H1 (cell line): ENCODE measurements around the gene SND1. TPM values are rescaled to one million over a fixed set of nuclear protein-coding genes. Genes with fewer than 3 reads are reported as not detected.

Source experiments
- CTCF ChIA-PET: fragments of 300-600 bp; sonication (Branson Sonifier 250); formaldehyde crosslinking; loops from one replicate; lab custom pipeline; 2021; ENCODE audit not compliant: partially characterized antibody; lab: Charles Lee
- POLR2A ChIA-PET: fragments of 300-600 bp; sonication (Branson Sonifier 250); formaldehyde crosslinking; loops from one replicate; lab custom pipeline; 2021; ENCODE audit warnings: inconsistent platforms; ENCODE audit not compliant: partially characterized antibody; lab: Charles Lee
- DNase-seq, 2 experiments: peaks; one replicate each; pipeline versions ENCODE4 v3.0.0 to v3.0.0-alpha.2; 2010 to 2022; ENCODE audit warnings: low spot score in 2 of 2, low read depth in 1 of 2, mixed read lengths in 1 of 2
- FAIRE-seq: peaks from 2 replicates; lab custom pipeline; 2011; peaks lifted over from hg19 to GRCh38; lab: Jason Lieb, UNC
- H2AFZ ChIP-seq: 2 replicates; pipeline ENCODE4 v1.8.1; 2012; ENCODE audit warnings: low read length, inconsistent platforms
- H2AK5ac ChIP-seq: 2 replicates; pipeline ENCODE4 v1.6.1; 2013; ENCODE audit warnings: low read depth, low read length
- H2BK120ac ChIP-seq: replicated peaks from 2 replicates; pipeline ENCODE3; 2013; ENCODE audit warnings: low read depth, low read length, inconsistent platforms
- H2BK12ac ChIP-seq: 2 replicates; pipeline ENCODE4 v1.6.1; 2013; ENCODE audit warnings: low read depth, low read length
- H2BK15ac ChIP-seq: 2 replicates; pipeline ENCODE4 v1.6.1; 2013; ENCODE audit warnings: low read length
- H2BK20ac ChIP-seq: 2 replicates; pipeline ENCODE4 v1.6.1; 2013; ENCODE audit warnings: low read length
- H2BK5ac ChIP-seq: 2 replicates; pipeline ENCODE4 v1.6.1; 2013; ENCODE audit warnings: low read depth, low read length
- H3K14ac ChIP-seq: 2 replicates; pipeline ENCODE4 v1.6.1; 2013; ENCODE audit warnings: inconsistent platforms; ENCODE audit not compliant: insufficient read length
- H3K18ac ChIP-seq: 2 replicates; pipeline ENCODE4 v1.6.1; 2013; ENCODE audit warnings: low read length; ENCODE audit errors: extremely low read depth
- H3K23ac ChIP-seq: 2 replicates; pipeline ENCODE4 v1.6.1; 2013; ENCODE audit warnings: inconsistent platforms; ENCODE audit not compliant: insufficient read length
- H3K23me2 ChIP-seq: 2 replicates; pipeline ENCODE4 v1.6.1; 2013; ENCODE audit warnings: low read depth, low read length
- H3K27ac ChIP-seq: 2 replicates; pipeline ENCODE4 v1.6.1; 2011; ENCODE audit warnings: low read depth, low read length, inconsistent platforms
- H3K27me3 ChIP-seq, 4 experiments: replicated peaks in 1 of 4; 1 replicate in 1 of 4; 2 replicates in 3 of 4; pipeline versions ENCODE4 v1.6.1 to v1.8.1; 2011 to 2013; ENCODE audit warnings: low read length in 3 of 4, mild to moderate bottlenecking in 3 of 4, inconsistent platforms in 2 of 4, mixed read lengths in 2 of 4, moderate library complexity in 1 of 4; ENCODE audit not compliant: control insufficient read depth in 3 of 4, insufficient read depth in 3 of 4; ENCODE audit errors: extremely low read depth in 1 of 4
- H3K36me3 ChIP-seq, 4 experiments: 2 replicates each; pipeline versions ENCODE4 v1.6.1 to v1.8.1; 2011 to 2013; ENCODE audit warnings: mild to moderate bottlenecking in 4 of 4, low read length in 3 of 4, moderate library complexity in 2 of 4, control low read depth in 1 of 4, inconsistent platforms in 1 of 4; ENCODE audit not compliant: insufficient read depth in 4 of 4, control insufficient read depth in 2 of 4
- H3K4ac ChIP-seq: replicated peaks from 2 replicates; pipeline ENCODE3; 2013; ENCODE audit warnings: low read length, low read depth, mixed read lengths, inconsistent platforms; ENCODE audit not compliant: insufficient read length
- H3K4me1 ChIP-seq, 4 experiments: replicated peaks in 1 of 4; 1 replicate in 1 of 4; 2 replicates in 3 of 4; pipeline versions ENCODE4 v1.6.1 to v1.8.1; 2011 to 2013; ENCODE audit warnings: low read length in 3 of 4, inconsistent platforms in 2 of 4, mixed read lengths in 1 of 4; ENCODE audit not compliant: insufficient read depth in 4 of 4, control insufficient read depth in 3 of 4
- H3K4me2 ChIP-seq, 2 experiments: 2 replicates each; pipeline versions ENCODE4 v1.6.1 to v1.8.1; 2011 to 2013; ENCODE audit warnings: low read depth in 2 of 2, low read length in 2 of 2, control low read depth in 1 of 2, inconsistent platforms in 1 of 2, mild to moderate bottlenecking in 1 of 2; ENCODE audit not compliant: insufficient read depth in 1 of 2
- H3K4me3 ChIP-seq, 4 experiments: fragments of 200-600, 300-600 bp in 1 of 4; sonication (generic), shearing (Covaris generic), sonication (Bioruptor Twin) in 1 of 4; 2 replicates each; pipeline versions ENCODE4 v1.5.1 to v1.8.1; 2011 to 2016; ENCODE audit warnings: low read length in 4 of 4, low read depth in 3 of 4, control low read depth in 2 of 4, inconsistent platforms in 2 of 4, mild to moderate bottlenecking in 2 of 4, mixed read lengths in 1 of 4, moderate library complexity in 1 of 4; ENCODE audit not compliant: insufficient read depth in 2 of 4; ENCODE audit errors: extremely low read depth in 1 of 4
- H3K56ac ChIP-seq: replicated peaks from 2 replicates; pipeline ENCODE3; 2013; ENCODE audit warnings: low read depth, mild to moderate bottlenecking, mixed read lengths, low read length, inconsistent platforms; ENCODE audit not compliant: insufficient read length
- H3K79me1 ChIP-seq: 2 replicates; pipeline ENCODE4 v1.6.1; 2013; ENCODE audit warnings: low read depth, low read length, control low read depth
- H3K79me2 ChIP-seq, 2 experiments: 2 replicates each; pipeline versions ENCODE4 v1.6.1 to v1.8.1; 2012 to 2013; ENCODE audit warnings: low read length in 2 of 2, mild to moderate bottlenecking in 2 of 2, inconsistent platforms in 1 of 2; ENCODE audit not compliant: insufficient read depth in 2 of 2, control insufficient read depth in 1 of 2
- H3K9ac ChIP-seq, 4 experiments: replicated peaks in 1 of 4; 1 replicate in 1 of 4; 2 replicates in 3 of 4; pipeline versions ENCODE4 v1.6.1 to v1.8.1; 2011 to 2013; ENCODE audit warnings: low read depth in 3 of 4, low read length in 3 of 4, control low read depth in 2 of 4, mild to moderate bottlenecking in 2 of 4, moderate library complexity in 2 of 4, inconsistent platforms in 1 of 4; ENCODE audit errors: extremely low read depth in 1 of 4
- H3K9me3 ChIP-seq, 2 experiments: 2 replicates each; pipeline versions ENCODE4 v1.6.1 to v1.8.1; 2012 to 2013; ENCODE audit warnings: mild to moderate bottlenecking in 2 of 2, moderate library complexity in 2 of 2, control low read depth in 1 of 2, inconsistent platforms in 1 of 2, low read depth in 1 of 2, low read length in 1 of 2, mixed read lengths in 1 of 2; ENCODE audit not compliant: insufficient read depth in 2 of 2
- H4K20me1 ChIP-seq, 2 experiments: replicated peaks in 1 of 2; 2 replicates each; pipeline versions ENCODE3 to v1.8.1; 2011 to 2013; ENCODE audit warnings: inconsistent platforms in 2 of 2, low read length in 2 of 2, mild to moderate bottlenecking in 1 of 2; ENCODE audit not compliant: insufficient read depth in 2 of 2, control insufficient read depth in 1 of 2
- H4K5ac ChIP-seq: 2 replicates; pipeline ENCODE4 v1.6.1; 2013; ENCODE audit warnings: low read length, low read depth, mixed read lengths, inconsistent platforms; ENCODE audit not compliant: insufficient read length
- H4K8ac ChIP-seq: 2 replicates; pipeline ENCODE4 v1.8.0; 2013; ENCODE audit warnings: mild to moderate bottlenecking, moderate library complexity, low read length, inconsistent platforms; ENCODE audit not compliant: insufficient read depth; ENCODE audit errors: extremely low read depth
- H4K91ac ChIP-seq: replicated peaks from 2 replicates; pipeline ENCODE3; 2013; ENCODE audit warnings: low read length, mixed read lengths, inconsistent platforms; ENCODE audit not compliant: insufficient read length
- ATF2 ChIP-seq: IDR thresholded peaks from 2 replicates; pipeline ENCODE4 v1.6.1; 2012; ENCODE audit warnings: low read length, inconsistent platforms
- BACH1 ChIP-seq: IDR thresholded peaks from 2 replicates; pipeline ENCODE4 v1.6.1; 2012; ENCODE audit warnings: low read length, improper control_type of control experiment
- CREB1 ChIP-seq: IDR thresholded peaks from 2 replicates; pipeline ENCODE4 v1.6.1; 2012; ENCODE audit warnings: inconsistent platforms
- EP300 ChIP-seq, 2 experiments: IDR thresholded peaks; 1 replicate in 1 of 2; 2 replicates in 1 of 2; pipeline ENCODE4 v1.6.1; 2011 to 2012; ENCODE audit warnings: low read depth in 2 of 2, low read length in 2 of 2, mild to moderate bottlenecking in 2 of 2, borderline replicate concordance in 1 of 2, inconsistent platforms in 1 of 2, moderate library complexity in 1 of 2
- HDAC2 ChIP-seq, 2 experiments: fragments of 300-600 bp in 1 of 2; sonication (generic) in 1 of 2; IDR thresholded peaks; 2 replicates each; pipeline ENCODE4 v1.6.1; 2011 to 2012; ENCODE audit warnings: low read depth in 2 of 2, low read length in 2 of 2, mild to moderate bottlenecking in 2 of 2, moderate library complexity in 2 of 2, borderline replicate concordance in 1 of 2, inconsistent platforms in 1 of 2
- MAFK ChIP-seq: IDR thresholded peaks from 2 replicates; pipeline ENCODE4 v1.6.1; 2012; ENCODE audit warnings: low read depth, mild to moderate bottlenecking, improper control_type of control experiment, low read length
- PHF8 ChIP-seq: fragments of 200-600 bp; sonication (generic); conservative IDR thresholded peaks from 2 replicates; pipeline ENCODE4 v1.7.1; 2012; ENCODE audit warnings: low read depth, mild to moderate bottlenecking, inconsistent platforms, low read length, moderate library complexity
- RAD21 ChIP-seq, 2 experiments: IDR thresholded peaks in 1 of 2; conservative IDR thresholded peaks in 1 of 2; 2 replicates each; pipeline ENCODE4 v1.6.1; 2011; ENCODE audit warnings: low read depth in 2 of 2, low read length in 2 of 2, improper control_type of control experiment in 1 of 2, inconsistent platforms in 1 of 2, mild to moderate bottlenecking in 1 of 2, moderate library complexity in 1 of 2
- SIX5 ChIP-seq: IDR thresholded peaks from 2 replicates; pipeline ENCODE4 v1.6.1; 2011; ENCODE audit warnings: mild to moderate bottlenecking, low read depth, low read length
- SRF ChIP-seq: IDR thresholded peaks from 2 replicates; pipeline ENCODE4 v1.6.1; 2011; ENCODE audit warnings: mild to moderate bottlenecking, low read depth, low read length, moderate library complexity
- WGBS, 2 experiments: shearing (Covaris generic) in 1 of 2; methylation state at CpG; one replicate each; pipeline versions ENCODE4 v1.1.6 to v1.1.7; 2013 to 2015; ENCODE audit warnings: low lambda C conversion rate in 2 of 2, mixed read lengths in 2 of 2, inconsistent platforms in 1 of 2, low coverage in 1 of 2, missing lambda C conversion rate in 1 of 2; ENCODE audit not compliant: insufficient replicate concordance in 2 of 2, insufficient coverage in 1 of 2, insufficient read length in 1 of 2; ENCODE audit errors: extremely low coverage in 1 of 2, missing lambda C conversion rate in 1 of 2; 5-methylcytosine and 5-hydroxymethylcytosine counted together
- polyA plus RNA-seq, 7 experiments: library from polyadenylated mRNA; depleted of rRNA in 3 of 7; stranded (reverse) in 5 of 7; unstranded in 2 of 7; fragments of >200 nt in 5 of 7; fragments of 200-250 nt in 2 of 7; gene quantifications; 1 replicate in 5 of 7; 2 replicates in 1 of 7; 4 replicates in 1 of 7; pipeline versions ENCODE4 v1.2.1 to v1.2.3, GENCODE V29; 2011 to 2013; ENCODE audit warnings: missing spikeins in 2 of 7, mixed read lengths in 2 of 7
- total RNA-seq: library from RNA; stranded (reverse); fragmentation: NEBNext Ultra II Directional; extraction: Animal tissue kit (Norgen Biotek cat#: 25700); gene quantifications from 2 replicates; pipeline ENCODE4 v1.2.1, GENCODE V29; 2021

SND1 gene
- total and polyA plus RNA-seq, 2 of the 8 experiments (the other 6 are each of a cell fraction or from before 2014, with no cell fraction given): 122 to 290 TPM

GRCh38 chr7:128124786-128125185 lies 472.8 kb downstream of the SND1 start:
- Histone ChIP-seq H3K79me1 (no peaks in the 10 kb centered on the region), H3K9ac (no peak overlapping the region), H2BK5ac (no peak overlapping the region), H2BK15ac (no peak overlapping the region), H2BK12ac (no peak overlapping the region), H2BK20ac (no peak overlapping the region), H4K8ac (no peak overlapping the region), H3K56ac (no peak overlapping the region), H3K14ac (no peak overlapping the region), H3K27me3 (peaks cover 0 to 2% (median 1%) of the 10 kb centered on the region in 4 experiments; a peak in 1 of 7 replicates), H2BK120ac (no peak overlapping the region), H2AK5ac (no peak overlapping the region), H3K4ac (no peak overlapping the region), H3K36me3 (no peaks in the 10 kb centered on the region), H4K91ac (no peak overlapping the region), H3K4me2 (no peak overlapping the region), H3K4me3 (no peak overlapping the region), H3K18ac (no peak overlapping the region), H2AFZ (no peak overlapping the region), H3K4me1 (peaks cover 3 to 8% (median 4%) of the 10 kb centered on the region in 4 experiments; a peak in 6 of 7 replicates), H3K23ac (no peak overlapping the region), H3K27ac (no peak overlapping the region), H3K79me2 (no peaks in the 10 kb centered on the region), H4K20me1 (no peaks in the 10 kb centered on the region), H3K9me3 (no peaks in the 10 kb centered on the region), H3K23me2 (no peaks in the 10 kb centered on the region), H4K5ac (no peak overlapping the region)
- ChIA-PET CTCF (interaction anchor here (1.5 to 14.8 kb wide), 3 partner anchors 11 to 80 kb away, joined by 3 to 347 read pairs (median 35); no protein-coding TSS in a partner anchor), POLR2A (no interaction called here)
- no peak for DNase-seq
- no peak for FAIRE-seq
- 92% methylated on average over 4 of the region's 4 CpGs; no CpG with 5 or more reads in 1 of the 2 experiments for WGBS, 2 experiments
- no peak for TF ChIP-seq HDAC2 (IDR thresholded peaks at IDR 0.05; ENCODE audit: borderline replicate concordance in 1 of 2, low read depth in 2 of 2, low read length in 2 of 2)
- no peak for TF ChIP-seq BACH1
- TF ChIP-seq EP300 (IDR thresholded peaks at IDR 0.05; ENCODE audit: borderline replicate concordance in 1 of 2, low read depth in 2 of 2, low read length in 2 of 2): no peak
- no peak for TF ChIP-seq RAD21 (IDR thresholded peaks at IDR 0.05 in 1 of 2, conservative IDR thresholded peaks at IDR 0.05 in 1 of 2; ENCODE audit: low read depth in 2 of 2, low read length in 2 of 2)
- TF ChIP-seq MAFK: no peak
- no peak for TF ChIP-seq ATF2
- TF ChIP-seq SRF: no peak
- TF ChIP-seq SIX5: no peak
- no peak for TF ChIP-seq CREB1
- no peak for TF ChIP-seq PHF8
